Epithelial cell of esophagus (primary cell): ENCODE results near the gene USH2A.

Source experiments
- DNase-seq: peaks from one replicate; pipeline ENCODE4 v3.0.0; 2010; ENCODE audit warnings: low read depth
- H3K4me3 ChIP-seq: 2 replicates; pipeline ENCODE4 v1.5.1; 2011; ENCODE audit warnings: mild to moderate bottlenecking, low read length, control low read depth
- TF ChIP-seq, protein P1 (sequence below): IDR thresholded peaks from 2 replicates; pipeline ENCODE4 v1.5.1; 2011; ENCODE audit warnings: low read depth, mild to moderate bottlenecking, low read length, control low read depth, inconsistent platforms; ENCODE audit not compliant: insufficient read depth; ENCODE audit errors: missing control alignments

USH2A gene

DNA sequence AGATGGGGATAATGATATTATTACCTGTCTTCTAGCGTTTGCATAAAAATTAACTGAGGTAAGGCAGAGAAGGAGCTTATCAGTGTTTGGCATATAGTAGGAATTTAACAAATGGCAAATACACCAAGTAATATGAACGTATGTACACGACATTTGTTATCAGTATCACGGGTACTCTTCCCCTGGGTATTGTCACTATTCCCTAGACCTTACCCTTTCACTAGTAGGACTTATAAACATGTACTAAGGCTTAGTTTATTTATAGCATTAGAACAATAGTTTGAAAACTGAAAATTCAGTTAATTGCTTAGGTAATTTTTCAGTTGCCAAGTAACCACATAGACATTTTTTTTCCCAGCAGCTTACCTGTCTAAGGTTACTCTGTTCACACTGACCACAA is 669.1 kb downstream of the USH2A start:
- H3K4me3 ChIP-seq: no peak overlapping the region
- TF ChIP-seq, protein P1, sequence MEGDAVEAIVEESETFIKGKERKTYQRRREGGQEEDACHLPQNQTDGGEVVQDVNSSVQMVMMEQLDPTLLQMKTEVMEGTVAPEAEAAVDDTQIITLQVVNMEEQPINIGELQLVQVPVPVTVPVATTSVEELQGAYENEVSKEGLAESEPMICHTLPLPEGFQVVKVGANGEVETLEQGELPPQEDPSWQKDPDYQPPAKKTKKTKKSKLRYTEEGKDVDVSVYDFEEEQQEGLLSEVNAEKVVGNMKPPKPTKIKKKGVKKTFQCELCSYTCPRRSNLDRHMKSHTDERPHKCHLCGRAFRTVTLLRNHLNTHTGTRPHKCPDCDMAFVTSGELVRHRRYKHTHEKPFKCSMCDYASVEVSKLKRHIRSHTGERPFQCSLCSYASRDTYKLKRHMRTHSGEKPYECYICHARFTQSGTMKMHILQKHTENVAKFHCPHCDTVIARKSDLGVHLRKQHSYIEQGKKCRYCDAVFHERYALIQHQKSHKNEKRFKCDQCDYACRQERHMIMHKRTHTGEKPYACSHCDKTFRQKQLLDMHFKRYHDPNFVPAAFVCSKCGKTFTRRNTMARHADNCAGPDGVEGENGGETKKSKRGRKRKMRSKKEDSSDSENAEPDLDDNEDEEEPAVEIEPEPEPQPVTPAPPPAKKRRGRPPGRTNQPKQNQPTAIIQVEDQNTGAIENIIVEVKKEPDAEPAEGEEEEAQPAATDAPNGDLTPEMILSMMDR: no peak
- DNase-seq: no peak

DNA sequence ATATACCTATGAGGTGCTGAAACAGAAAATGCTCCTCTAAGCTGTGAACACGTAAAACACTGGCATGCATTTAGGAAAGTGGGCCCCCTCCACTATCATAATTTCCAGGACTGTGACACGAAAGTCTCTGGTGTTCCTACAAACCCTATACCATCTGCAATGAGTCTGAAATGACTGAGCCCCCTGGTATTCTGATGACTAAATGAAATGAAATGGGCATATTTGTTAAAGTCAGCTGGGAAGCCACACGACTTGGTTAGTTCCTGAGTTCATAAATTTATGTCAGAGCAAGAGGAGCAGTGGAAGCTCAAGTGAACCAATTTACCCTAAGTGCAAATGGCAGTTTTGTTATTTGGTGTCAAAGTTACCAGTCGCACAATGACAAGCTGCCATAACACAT is 673.8 kb downstream of the USH2A start:
- TF ChIP-seq, protein P1: no peak
- DNase-seq: peak; percentile 18
- H3K4me3 ChIP-seq: no peak overlapping the region

DNA sequence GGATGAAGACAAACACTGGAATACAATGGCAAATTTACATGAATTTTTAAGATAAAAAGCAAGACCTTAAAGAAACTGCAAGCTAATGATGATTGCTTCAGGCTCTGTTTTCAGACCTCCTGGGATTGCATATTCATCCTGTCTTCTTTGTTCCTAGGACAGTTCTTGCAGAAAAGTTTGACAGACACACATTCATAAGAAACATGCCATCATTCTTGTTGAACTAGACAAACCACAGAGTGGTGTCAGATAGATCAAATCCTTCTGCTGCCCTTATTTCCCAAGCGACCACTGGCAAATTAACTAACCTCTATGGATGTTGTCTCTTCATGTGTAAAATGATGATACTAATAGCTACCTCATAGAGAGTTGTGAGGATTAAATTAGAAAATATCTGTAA is 674.8 kb downstream of the USH2A start:
- DNase-seq: no peak
- TF ChIP-seq, protein P1: no peak
- no peak overlapping the region for H3K4me3 ChIP-seq

DNA sequence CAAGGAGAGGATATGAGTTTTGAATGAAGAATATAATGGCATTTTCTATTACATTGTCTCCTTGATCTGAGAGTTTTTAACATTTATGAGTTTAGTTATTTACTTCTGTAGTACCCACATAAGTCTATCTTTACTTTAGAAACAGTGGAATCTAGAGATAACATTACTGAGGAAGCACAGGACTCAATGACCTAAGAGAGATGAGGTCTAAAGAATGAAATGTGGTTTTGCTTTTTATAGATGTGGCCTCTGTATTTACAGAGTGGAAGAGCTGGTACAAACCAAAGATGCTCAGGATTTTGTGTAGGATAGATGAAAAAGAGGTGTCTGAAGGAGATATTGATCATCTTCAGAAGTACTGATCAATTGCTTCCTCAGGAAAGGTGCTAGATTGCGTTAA is 678.8 kb downstream of the USH2A start:
- no peak for DNase-seq
- no peak overlapping the region for H3K4me3 ChIP-seq
- TF ChIP-seq, protein P1: no peak

DNA sequence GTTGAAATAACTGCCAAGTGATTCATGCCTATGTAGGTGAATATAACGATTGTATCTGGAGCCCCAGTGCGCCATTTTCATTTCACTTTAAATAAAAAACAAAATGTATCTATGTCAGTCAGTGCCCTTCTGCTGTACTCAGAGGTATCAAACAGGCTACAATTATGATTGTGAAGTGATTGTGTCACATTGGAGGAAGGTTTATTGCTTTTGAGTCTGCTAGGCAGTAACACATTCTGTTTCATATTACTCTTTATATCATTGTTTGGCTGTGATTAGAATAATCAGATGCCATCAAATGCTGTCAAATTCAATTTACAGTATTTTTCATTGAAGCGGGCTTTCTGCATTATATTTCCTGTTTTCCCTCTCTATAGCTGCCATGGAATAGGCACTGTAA is 684.2 kb downstream of the USH2A start:
- TF ChIP-seq, protein P1: no peak
- no peak overlapping the region for H3K4me3 ChIP-seq
- DNase-seq: no peak

DNA sequence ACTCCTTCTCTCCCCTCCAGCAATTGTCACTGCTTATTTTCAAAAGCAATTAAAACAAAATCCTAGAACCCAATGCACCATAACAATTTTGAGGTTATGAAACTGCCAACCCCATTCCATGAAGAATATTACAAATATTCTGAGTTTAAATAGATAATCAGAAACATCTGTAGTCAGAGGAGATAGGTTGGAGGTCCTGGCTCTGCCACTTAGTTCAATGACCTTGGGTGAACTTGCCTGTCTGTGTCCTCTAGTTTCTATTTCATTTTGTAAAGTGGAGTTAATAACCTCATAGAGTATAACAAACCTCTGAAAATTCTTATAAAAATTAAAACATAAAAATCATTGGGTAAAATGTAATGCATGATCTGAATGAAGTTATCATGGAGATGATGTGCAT is 691.5 kb downstream of the USH2A start:
- TF ChIP-seq, protein P1: no peak
- H3K4me3 ChIP-seq: no peak overlapping the region
- no peak for DNase-seq

DNA sequence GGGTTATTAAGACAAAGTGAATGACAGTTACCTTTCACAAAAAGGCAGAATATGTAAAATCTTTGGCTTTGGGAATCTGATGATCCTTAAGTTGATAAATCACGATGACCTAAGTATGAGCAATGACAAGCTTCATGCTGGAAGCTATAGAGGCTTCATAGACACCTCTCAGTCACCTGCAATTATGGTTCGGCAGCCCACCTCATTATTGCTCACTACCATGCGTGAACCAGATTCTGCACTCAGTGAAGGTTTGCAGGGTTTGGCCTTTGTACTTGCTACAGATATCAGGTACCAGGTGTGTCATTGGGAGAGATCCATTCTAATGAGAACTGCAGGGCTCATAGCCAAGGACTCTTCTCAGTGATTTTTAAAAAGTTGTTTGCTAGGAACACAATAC is 692.6 kb downstream of the USH2A start:
- TF ChIP-seq, protein P1: no peak
- no peak overlapping the region for H3K4me3 ChIP-seq
- peak; percentile 2 for DNase-seq
